Measurements from ENCODE around the gene AP1M1.

AP1M1 gene

GRCh38 chr19:16156904-16157303, 40.8 kb upstream of the AP1M1 start:
- TF ChIP-seq CTCF (IDR thresholded peaks at IDR 0.05; ENCODE audit: extremely low read depth, insufficient read depth, missing control alignments): no peak
- DNase-seq (ENCODE audit: low spot score): no peak
- in situ Hi-C loops (cut with MboI; ENCODE audit: low pct_unique_long_range_greater_than_20kb, low sequenced_read_pairs, unreplicated experiment): loop anchor here (25.0 kb wide), 1 partner anchor 320 kb away; no protein-coding TSS in a partner anchor

- no peak for DNase-seq (ENCODE audit: low spot score)
- TF ChIP-seq CTCF (IDR thresholded peaks at IDR 0.05; ENCODE audit: extremely low read depth, insufficient read depth, missing control alignments): no peak
- in situ Hi-C loops (cut with MboI; ENCODE audit: low pct_unique_long_range_greater_than_20kb, low sequenced_read_pairs, unreplicated experiment): loop anchor here (25.0 kb wide), 1 partner anchor 320 kb away; no protein-coding TSS in a partner anchor
These were observed 40.1 kb upstream of the AP1M1 start for GRCh38 chr19:16157601-16158000.

GRCh38 chr19:16159655-16160054, 38.1 kb upstream of the AP1M1 start:
- DNase-seq (ENCODE audit: low spot score): no peak
- no peak for TF ChIP-seq CTCF (IDR thresholded peaks at IDR 0.05; ENCODE audit: extremely low read depth, insufficient read depth, missing control alignments)
- in situ Hi-C loops (cut with MboI; ENCODE audit: low pct_unique_long_range_greater_than_20kb, low sequenced_read_pairs, unreplicated experiment): loop anchor here (25.0 kb wide), 1 partner anchor 322 kb away; no protein-coding TSS in a partner anchor

GRCh38 chr19:16160445-16160942, 37.2 kb upstream of the AP1M1 start:
- no peak for DNase-seq (ENCODE audit: low spot score)
- in situ Hi-C loops (cut with MboI; ENCODE audit: low pct_unique_long_range_greater_than_20kb, low sequenced_read_pairs, unreplicated experiment): loop anchor here (25.0 kb wide), 1 partner anchor 323 kb away; no protein-coding TSS in a partner anchor
- TF ChIP-seq CTCF (IDR thresholded peaks at IDR 0.05; ENCODE audit: extremely low read depth, insufficient read depth, missing control alignments): no peak

GRCh38 chr19:16160943-16161560, 36.7 kb upstream of the AP1M1 start:
- no peak for TF ChIP-seq CTCF (IDR thresholded peaks at IDR 0.05; ENCODE audit: extremely low read depth, insufficient read depth, missing control alignments)
- no peak for DNase-seq (ENCODE audit: low spot score)
- in situ Hi-C loops (cut with MboI; ENCODE audit: low pct_unique_long_range_greater_than_20kb, low sequenced_read_pairs, unreplicated experiment): loop anchor here (25.0 kb wide), 1 partner anchor 324 kb away; no protein-coding TSS in a partner anchor

GRCh38 chr19:16161840-16162239, 35.9 kb upstream of the AP1M1 start:
- no peak for DNase-seq (ENCODE audit: low spot score)
- in situ Hi-C loops (cut with MboI; ENCODE audit: low pct_unique_long_range_greater_than_20kb, low sequenced_read_pairs, unreplicated experiment): loop anchor here (25.0 kb wide), 1 partner anchor 325 kb away; no protein-coding TSS in a partner anchor
- no peak for TF ChIP-seq CTCF (IDR thresholded peaks at IDR 0.05; ENCODE audit: extremely low read depth, insufficient read depth, missing control alignments)

Measured in GM13977 (cell line).